Testis (tissue), 3 donors: Measurements from ENCODE around the gene CDK14. TPM values are rescaled to one million over a fixed set of nuclear protein-coding genes. Genes with fewer than 3 reads are reported as not detected.

Experiments
- DNase-seq: peaks from one replicate; pipeline ENCODE4 v3.0.0-alpha.2; 2019
- H3K27ac ChIP-seq, 2 donors: fragments of 200-600 bp; sonication (generic); one replicate each; pipeline ENCODE4 v1.5.1; 2019
- H3K27me3 ChIP-seq: fragments of 200-600 bp; sonication (generic); one replicate; pipeline ENCODE4 v1.5.1; 2019
- H3K36me3 ChIP-seq: fragments of 200-600 bp; sonication (generic); one replicate; pipeline ENCODE4 v1.5.1; 2017; ENCODE audit warnings: low read depth; ENCODE audit errors: missing control alignments
- H3K4me1 ChIP-seq: fragments of 200-600 bp; sonication (generic); one replicate; pipeline ENCODE4 v1.5.1; 2019
- H3K4me3 ChIP-seq, 2 donors: fragments of 200-600 bp; sonication (generic); one replicate each; pipeline ENCODE4 v1.5.1; 2017 to 2019
- H3K9me3 ChIP-seq: fragments of 200-600 bp; sonication (generic); one replicate; pipeline ENCODE4 v1.5.1; 2017
- POLR2A ChIP-seq: fragments of 450-650 bp; IDR thresholded peaks from one replicate; pipeline ENCODE4 v1.6.1; 2017; ENCODE audit warnings: antibody characterized with exemption, mild to moderate bottlenecking, moderate library complexity
- WGBS, 2 donors: methylation state at CpG; one replicate each; pipeline ENCODE4 v1.1.5; 2018; 5-methylcytosine and 5-hydroxymethylcytosine counted together
- intact Hi-C: fragments of 100-400 bp; cut with DNase I; formaldehyde crosslinking; loops from one replicate; pipeline ENCODE4 v1.15.1; 2023; ENCODE audit warnings: low total_unique reads
- polyA plus RNA-seq: library from polyadenylated mRNA; stranded (reverse); fragments of 350-450 nt; fragmentation: Illumina TruSeq; extraction: RNeasy Lipid Tissue Mini Kit (QIAGEN cat#74804); gene quantifications from one replicate; pipeline ENCODE4 v1.2.3, GENCODE V29; 2014; ENCODE audit warnings: low read depth, low replicate concordance; ENCODE audit not compliant: insufficient read depth
- total RNA-seq, 2 donors: library from RNA; depleted of rRNA; stranded (reverse); fragments of >200 nt; gene quantifications; one replicate each; pipeline ENCODE4 v1.2.3, GENCODE V29; 2016
- TF ChIP-seq, protein P1 (sequence below), 3 experiments: fragments of 450-650 bp in 2 of 3; fragments of 200-600 bp in 1 of 3; sonication (generic) in 1 of 3; IDR thresholded peaks; one replicate each; pipeline ENCODE4 v1.5.1; 2016 to 2019; ENCODE audit warnings: antibody characterized with exemption in 3 of 3, mild to moderate bottlenecking in 2 of 3, moderate library complexity in 1 of 3

The CDK14 gene
- total and polyA plus RNA-seq, 3 donors from 2014 or later = 18.9 to 22.7 (median 19.5) TPM

- Histone ChIP-seq H3K4me3 (no peak overlapping the region), H3K27me3 (no peaks in the 10 kb centered on the region), H3K36me3 (no peaks in the 10 kb centered on the region), H3K4me1 (no peaks in the 10 kb centered on the region), H3K27ac (no peak overlapping the region), H3K9me3 (no peaks in the 10 kb centered on the region)
- intact Hi-C loops = no loop called here
- no peak for TF ChIP-seq POLR2A
- TF ChIP-seq, protein P1, sequence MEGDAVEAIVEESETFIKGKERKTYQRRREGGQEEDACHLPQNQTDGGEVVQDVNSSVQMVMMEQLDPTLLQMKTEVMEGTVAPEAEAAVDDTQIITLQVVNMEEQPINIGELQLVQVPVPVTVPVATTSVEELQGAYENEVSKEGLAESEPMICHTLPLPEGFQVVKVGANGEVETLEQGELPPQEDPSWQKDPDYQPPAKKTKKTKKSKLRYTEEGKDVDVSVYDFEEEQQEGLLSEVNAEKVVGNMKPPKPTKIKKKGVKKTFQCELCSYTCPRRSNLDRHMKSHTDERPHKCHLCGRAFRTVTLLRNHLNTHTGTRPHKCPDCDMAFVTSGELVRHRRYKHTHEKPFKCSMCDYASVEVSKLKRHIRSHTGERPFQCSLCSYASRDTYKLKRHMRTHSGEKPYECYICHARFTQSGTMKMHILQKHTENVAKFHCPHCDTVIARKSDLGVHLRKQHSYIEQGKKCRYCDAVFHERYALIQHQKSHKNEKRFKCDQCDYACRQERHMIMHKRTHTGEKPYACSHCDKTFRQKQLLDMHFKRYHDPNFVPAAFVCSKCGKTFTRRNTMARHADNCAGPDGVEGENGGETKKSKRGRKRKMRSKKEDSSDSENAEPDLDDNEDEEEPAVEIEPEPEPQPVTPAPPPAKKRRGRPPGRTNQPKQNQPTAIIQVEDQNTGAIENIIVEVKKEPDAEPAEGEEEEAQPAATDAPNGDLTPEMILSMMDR (IDR thresholded peaks at IDR 0.05) = no peak
- WGBS, 2 donors = 83 to 91% methylated on average over 2 of the region's 2 CpGs
- no peak for DNase-seq
These were observed 75.5 kb downstream of the CDK14 start for GRCh38 chr7:90671571-90671970.

GRCh38 chr7:90672210-90672609, 76.1 kb downstream of the CDK14 start:
- Histone ChIP-seq H3K27me3 (no peaks in the 10 kb centered on the region), H3K4me1 (no peaks in the 10 kb centered on the region), H3K36me3 (no peaks in the 10 kb centered on the region), H3K4me3 (no peak overlapping the region), H3K9me3 (no peaks in the 10 kb centered on the region), H3K27ac (no peak overlapping the region)
- intact Hi-C loops = no loop called here
- no peak for DNase-seq
- TF ChIP-seq, protein P1 (IDR thresholded peaks at IDR 0.05) = no peak
- TF ChIP-seq POLR2A = no peak
- WGBS, 2 donors = 83 to 95% methylated on average over 2 of the region's 2 CpGs

- no peak for DNase-seq
- WGBS, 2 donors = 75 to 87% methylated on average over 1 of the region's 1 CpG
- intact Hi-C loops = no loop called here
- Histone ChIP-seq H3K27ac (no peak overlapping the region), H3K4me3 (no peak overlapping the region), H3K27me3 (no peaks in the 10 kb centered on the region), H3K9me3 (no peaks in the 10 kb centered on the region), H3K36me3 (no peaks in the 10 kb centered on the region), H3K4me1 (no peaks in the 10 kb centered on the region)
- no peak for TF ChIP-seq POLR2A
- TF ChIP-seq, protein P1 (IDR thresholded peaks at IDR 0.05) = no peak
These were observed 78.5 kb downstream of the CDK14 start for GRCh38 chr7:90674625-90675024.

- Histone ChIP-seq H3K27me3 (no peaks in the 10 kb centered on the region), H3K36me3 (no peaks in the 10 kb centered on the region), H3K4me1 (no peaks in the 10 kb centered on the region), H3K27ac (no peak overlapping the region), H3K4me3 (no peak overlapping the region), H3K9me3 (no peaks in the 10 kb centered on the region)
- DNase-seq = no peak
- WGBS, 2 donors = 92 to 93% methylated on average over 3 of the region's 3 CpGs
- intact Hi-C loops = no loop called here
- TF ChIP-seq, protein P1 (IDR thresholded peaks at IDR 0.05) = no peak
- no peak for TF ChIP-seq POLR2A
These were observed 79.9 kb downstream of the CDK14 start for GRCh38 chr7:90675982-90676381.

DNA sequence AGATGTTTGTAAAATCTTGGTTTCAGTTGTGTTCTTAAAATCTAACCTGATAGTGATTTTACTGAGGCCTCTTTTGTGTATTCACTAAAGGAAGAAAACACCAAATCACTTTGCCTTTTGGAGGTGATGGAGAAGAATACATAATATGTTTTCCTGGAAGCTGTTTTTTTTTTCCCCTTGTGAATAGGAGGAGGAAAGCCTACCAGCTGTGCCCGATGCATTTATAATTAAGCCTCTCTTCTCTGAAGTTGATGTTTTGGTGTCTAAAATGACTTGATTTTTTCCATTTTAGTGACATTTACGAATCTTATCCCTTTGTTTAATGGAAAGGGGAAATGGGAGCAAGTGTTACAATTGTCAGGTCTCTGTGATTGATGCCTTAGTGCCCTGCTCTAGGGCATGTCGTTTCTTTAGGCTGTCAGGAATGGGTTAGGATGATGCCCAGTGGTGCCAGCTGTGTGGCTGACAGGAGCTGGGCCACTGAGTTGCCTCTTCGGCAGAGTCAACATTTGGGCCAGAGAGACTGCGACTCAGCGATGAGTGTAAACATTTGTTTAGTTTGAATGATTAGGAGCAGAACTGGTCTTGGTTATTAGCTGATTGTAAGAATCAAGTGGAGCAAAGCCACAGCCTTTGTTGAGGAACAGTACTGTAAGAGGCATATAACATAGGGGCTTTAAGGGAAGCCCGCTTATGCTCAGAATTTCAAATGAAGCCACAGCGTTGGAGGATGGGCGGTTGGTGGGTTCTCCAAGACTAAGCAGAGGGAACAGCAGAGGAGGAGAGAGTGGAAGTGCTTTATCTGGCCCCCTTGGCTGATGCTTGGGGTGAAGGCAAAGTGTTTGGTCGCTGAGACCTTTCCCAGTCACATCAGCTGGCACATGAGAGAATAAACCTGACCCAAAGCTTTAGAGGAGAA, 81.6 kb downstream of the CDK14 start:
- H3K9me3 ChIP-seq = no peaks in the 10 kb centered on the region
- intact Hi-C loops = no loop called here
- no peaks in the 10 kb centered on the region for H3K27me3 ChIP-seq
- 73 to 77% methylated on average over 10 of the region's 10 CpGs for WGBS, 2 donors
- no peak for DNase-seq
- H3K4me1 ChIP-seq = no peaks in the 10 kb centered on the region
- TF ChIP-seq, protein P1 (IDR thresholded peaks at IDR 0.05) = no peak
- no peak for TF ChIP-seq POLR2A
- no peak overlapping the region for H3K4me3 ChIP-seq
- no peak overlapping the region for H3K27ac ChIP-seq
- H3K36me3 ChIP-seq = no peaks in the 10 kb centered on the region
